ENCODE results near the gene PPP2R5E.
"Not testable (repeated sequence)": the region's sequence is repeated elsewhere in the genome, so short reads cannot be mapped to it uniquely, and the experiment has no call there.

The PPP2R5E gene

DNA sequence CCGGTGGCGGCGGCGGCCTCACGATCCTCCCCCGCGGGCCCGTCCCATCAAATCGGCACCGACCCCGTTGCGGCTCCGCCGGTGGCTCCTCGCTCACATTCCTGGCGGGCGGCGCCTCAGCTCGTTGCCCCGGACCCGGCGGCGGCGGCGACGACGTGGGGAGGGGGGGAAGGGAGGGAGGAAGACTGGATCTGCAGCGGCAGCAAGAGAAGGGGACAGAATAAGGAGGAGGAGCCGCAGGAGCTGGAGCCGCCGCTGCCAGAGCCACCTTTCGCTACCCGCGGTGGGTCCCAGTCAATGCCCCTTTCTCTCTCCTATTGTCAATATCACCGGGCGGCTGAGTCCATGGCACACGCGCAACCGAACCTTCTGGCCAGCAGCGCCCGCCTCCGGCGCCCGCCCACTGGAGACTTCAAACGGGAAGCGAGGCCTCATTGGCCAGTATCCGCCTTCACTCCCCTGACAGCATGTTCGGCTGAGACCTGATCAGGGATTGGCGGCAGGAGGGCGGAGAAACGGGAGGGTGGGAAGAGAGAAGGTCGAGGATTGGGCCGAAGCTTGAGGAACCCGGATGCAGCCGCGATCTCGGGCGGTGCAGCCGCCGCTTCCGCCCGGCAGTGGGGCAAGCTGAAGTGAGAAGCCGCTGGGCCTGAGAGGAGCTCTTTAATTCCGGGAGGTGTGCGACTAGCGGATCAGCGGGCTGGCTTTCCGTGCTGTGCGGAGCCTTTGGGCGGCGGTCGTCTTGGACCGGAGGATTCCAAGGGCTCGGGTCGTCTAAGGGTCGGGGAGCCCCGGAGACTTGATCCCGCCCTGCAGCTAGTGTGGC is at the start of gene PPP2R5E:
Gene PPP2R5E (minus strand): TSS at position 378 of the 826 bp plus-strand sequence. CDS start 3,692 bp downstream, outside the sequence.
- TF ChIP-seq, protein P1, sequence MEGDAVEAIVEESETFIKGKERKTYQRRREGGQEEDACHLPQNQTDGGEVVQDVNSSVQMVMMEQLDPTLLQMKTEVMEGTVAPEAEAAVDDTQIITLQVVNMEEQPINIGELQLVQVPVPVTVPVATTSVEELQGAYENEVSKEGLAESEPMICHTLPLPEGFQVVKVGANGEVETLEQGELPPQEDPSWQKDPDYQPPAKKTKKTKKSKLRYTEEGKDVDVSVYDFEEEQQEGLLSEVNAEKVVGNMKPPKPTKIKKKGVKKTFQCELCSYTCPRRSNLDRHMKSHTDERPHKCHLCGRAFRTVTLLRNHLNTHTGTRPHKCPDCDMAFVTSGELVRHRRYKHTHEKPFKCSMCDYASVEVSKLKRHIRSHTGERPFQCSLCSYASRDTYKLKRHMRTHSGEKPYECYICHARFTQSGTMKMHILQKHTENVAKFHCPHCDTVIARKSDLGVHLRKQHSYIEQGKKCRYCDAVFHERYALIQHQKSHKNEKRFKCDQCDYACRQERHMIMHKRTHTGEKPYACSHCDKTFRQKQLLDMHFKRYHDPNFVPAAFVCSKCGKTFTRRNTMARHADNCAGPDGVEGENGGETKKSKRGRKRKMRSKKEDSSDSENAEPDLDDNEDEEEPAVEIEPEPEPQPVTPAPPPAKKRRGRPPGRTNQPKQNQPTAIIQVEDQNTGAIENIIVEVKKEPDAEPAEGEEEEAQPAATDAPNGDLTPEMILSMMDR (IDR thresholded peaks at IDR 0.05; ENCODE audit: low read depth, low read length, missing control alignments) = no peak
- peak within 1 kb of the TSS; percentile 88 for H3K4me3 ChIP-seq (ENCODE audit: low read depth, low read length)
- peak; percentile 98 for DNase-seq (ENCODE audit: low read depth)

DNA sequence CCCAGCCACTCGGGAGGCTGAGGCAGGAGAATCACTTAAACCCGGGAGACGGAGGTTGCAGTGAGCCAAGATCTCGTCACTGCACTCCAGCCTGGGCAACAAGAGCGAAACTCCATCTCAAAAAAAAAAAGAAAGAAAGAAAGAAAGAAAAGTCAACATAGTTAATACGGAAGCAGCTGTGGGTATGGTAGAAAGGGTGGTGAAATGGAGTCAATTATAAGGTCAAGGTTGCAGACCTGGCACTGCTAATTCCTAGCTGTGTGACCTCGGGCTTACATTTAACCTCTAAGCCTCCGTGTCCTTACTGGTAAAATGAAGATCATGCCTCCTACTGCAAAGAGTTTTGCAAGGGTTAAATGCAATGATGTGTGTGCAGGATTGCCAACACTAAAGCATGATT is 39.9 kb upstream of the PPP2R5E start:
- DNase-seq (ENCODE audit: low read depth); H3K4me3 ChIP-seq (ENCODE audit: low read depth, low read length): not testable (repeated sequence)

DNA sequence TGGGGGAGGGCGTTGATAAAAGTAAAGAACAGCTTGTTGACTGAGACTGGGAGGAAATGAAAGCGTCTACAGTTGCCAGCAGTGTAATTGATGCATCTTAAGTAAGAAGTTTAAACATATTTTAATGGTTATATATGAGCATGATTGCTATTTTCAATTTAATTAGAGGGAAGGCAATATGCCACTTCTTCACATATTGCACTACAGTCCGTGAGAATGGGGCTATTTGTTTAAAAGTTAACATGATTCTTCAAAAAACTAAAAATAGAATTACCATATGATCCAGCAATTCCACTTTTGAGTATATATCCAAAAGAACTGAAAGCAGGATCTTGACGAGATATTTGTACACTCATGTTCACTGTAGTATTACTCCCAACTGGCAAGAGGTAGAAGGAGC is 38.3 kb upstream of the PPP2R5E start:
- H3K4me3 ChIP-seq (ENCODE audit: low read depth, low read length) = no peak overlapping the region
- TF ChIP-seq, protein P1 (IDR thresholded peaks at IDR 0.05; ENCODE audit: low read depth, low read length, missing control alignments) = no peak
- no peak for DNase-seq (ENCODE audit: low read depth)

DNA sequence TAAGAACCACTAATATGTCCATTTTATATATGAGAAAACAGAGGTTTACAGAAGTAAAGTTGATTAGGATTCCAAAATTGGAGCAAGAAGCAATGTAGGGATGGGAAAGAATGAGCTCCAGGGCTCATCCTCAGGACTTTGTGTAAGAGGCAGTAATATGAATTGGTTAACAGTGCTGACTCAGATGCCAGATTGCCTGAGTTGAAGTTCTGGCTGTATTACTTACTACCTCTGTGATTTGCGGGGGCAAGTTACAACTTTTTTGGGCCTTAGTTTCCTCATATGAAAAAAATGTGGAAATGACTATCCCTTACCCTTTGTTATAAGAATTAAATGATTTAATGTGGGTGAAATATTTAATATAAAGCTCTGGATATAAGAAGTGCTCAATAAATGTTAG is 35.1 kb upstream of the PPP2R5E start:
- TF ChIP-seq, protein P1 (IDR thresholded peaks at IDR 0.05; ENCODE audit: low read depth, low read length, missing control alignments) = no peak
- no peak for DNase-seq (ENCODE audit: low read depth)
- H3K4me3 ChIP-seq (ENCODE audit: low read depth, low read length) = no peak overlapping the region

DNA sequence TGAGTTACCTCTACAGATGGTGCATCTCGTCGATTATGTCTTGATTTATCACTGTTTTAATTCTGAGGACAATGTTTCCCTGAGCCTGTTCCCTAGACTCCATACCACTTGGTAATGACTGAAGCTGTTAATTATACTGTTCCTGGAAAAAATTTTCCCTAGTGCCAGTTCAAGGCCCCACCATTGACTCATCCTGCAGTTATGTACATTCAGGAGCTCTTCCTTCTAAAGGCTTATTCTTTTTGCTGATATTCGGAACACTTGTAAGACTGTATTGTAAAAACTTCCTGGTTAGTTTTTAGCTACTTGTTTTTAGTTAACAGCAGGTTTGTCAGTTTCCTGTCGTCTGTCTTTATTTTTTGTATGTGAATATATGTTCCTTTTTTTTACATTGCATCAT is 30.4 kb upstream of the PPP2R5E start:
- TF ChIP-seq, protein P1 (IDR thresholded peaks at IDR 0.05; ENCODE audit: low read depth, low read length, missing control alignments) = no peak
- no peak for DNase-seq (ENCODE audit: low read depth)
- H3K4me3 ChIP-seq (ENCODE audit: low read depth, low read length) = no peak overlapping the region

DNA sequence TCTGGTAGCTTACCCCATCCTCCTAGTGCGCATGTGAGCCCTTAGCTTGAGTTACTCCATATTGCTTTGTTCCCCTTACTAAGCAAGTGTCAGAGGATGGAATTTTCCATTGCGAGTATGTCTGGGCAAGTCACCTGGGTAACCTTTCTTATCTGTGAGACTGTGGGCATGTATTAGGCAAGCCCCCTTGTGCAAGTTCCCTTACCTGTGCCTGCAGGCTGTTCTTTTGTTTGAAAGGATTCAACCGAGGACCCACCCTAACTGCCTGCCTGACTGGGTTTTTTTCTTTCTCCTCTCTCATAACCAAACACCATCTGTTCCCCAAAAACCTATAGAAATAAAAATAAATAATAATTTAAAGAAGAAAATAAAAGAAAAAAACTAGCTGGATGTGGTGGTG is 22.3 kb upstream of the PPP2R5E start:
- TF ChIP-seq, protein P1 (IDR thresholded peaks at IDR 0.05; ENCODE audit: low read depth, low read length, missing control alignments) = no peak
- H3K4me3 ChIP-seq (ENCODE audit: low read depth, low read length) = no peak overlapping the region
- DNase-seq (ENCODE audit: low read depth) = no peak

DNA sequence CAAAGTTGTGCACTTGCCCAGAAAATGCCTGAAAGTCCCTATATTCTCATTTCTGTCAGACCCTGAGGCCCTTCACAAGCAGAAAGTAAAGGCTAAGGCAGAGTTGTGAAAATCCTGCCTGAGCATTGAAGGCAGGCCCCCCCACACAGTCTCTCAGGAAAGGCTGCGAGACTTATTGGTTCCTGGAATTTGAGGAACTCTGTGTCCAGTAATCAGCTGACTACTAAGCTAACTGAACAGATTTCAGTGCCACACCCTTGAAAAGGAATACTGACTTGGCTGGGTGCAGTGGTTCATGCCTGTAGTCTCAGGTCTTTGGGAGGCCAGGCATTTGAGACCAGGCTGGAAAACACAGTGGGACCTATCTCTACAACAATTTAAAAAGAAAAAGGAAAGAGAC is 21.1 kb upstream of the PPP2R5E start:
- H3K4me3 ChIP-seq (ENCODE audit: low read depth, low read length) = no peak overlapping the region
- DNase-seq (ENCODE audit: low read depth) = no peak
- TF ChIP-seq, protein P1 (IDR thresholded peaks at IDR 0.05; ENCODE audit: low read depth, low read length, missing control alignments) = no peak
